D721Med (cell line): ENCODE results near the gene GLTP.

Experiments used
- DNase-seq: peaks from one replicate; pipeline ENCODE4 v3.0.0; 2011; ENCODE audit warnings: low spot score; ENCODE audit not compliant: insufficient read length
- FAIRE-seq: peaks from 2 replicates; lab custom pipeline; 2011; peaks lifted over from hg19 to GRCh38; lab: Jason Lieb, UNC
- CTCF ChIP-seq: IDR thresholded peaks from 2 replicates; pipeline ENCODE4 v1.5.1; 2012; ENCODE audit warnings: mild to moderate bottlenecking, control low read depth; ENCODE audit not compliant: insufficient read depth; ENCODE audit errors: missing control alignments

GLTP gene

DNA sequence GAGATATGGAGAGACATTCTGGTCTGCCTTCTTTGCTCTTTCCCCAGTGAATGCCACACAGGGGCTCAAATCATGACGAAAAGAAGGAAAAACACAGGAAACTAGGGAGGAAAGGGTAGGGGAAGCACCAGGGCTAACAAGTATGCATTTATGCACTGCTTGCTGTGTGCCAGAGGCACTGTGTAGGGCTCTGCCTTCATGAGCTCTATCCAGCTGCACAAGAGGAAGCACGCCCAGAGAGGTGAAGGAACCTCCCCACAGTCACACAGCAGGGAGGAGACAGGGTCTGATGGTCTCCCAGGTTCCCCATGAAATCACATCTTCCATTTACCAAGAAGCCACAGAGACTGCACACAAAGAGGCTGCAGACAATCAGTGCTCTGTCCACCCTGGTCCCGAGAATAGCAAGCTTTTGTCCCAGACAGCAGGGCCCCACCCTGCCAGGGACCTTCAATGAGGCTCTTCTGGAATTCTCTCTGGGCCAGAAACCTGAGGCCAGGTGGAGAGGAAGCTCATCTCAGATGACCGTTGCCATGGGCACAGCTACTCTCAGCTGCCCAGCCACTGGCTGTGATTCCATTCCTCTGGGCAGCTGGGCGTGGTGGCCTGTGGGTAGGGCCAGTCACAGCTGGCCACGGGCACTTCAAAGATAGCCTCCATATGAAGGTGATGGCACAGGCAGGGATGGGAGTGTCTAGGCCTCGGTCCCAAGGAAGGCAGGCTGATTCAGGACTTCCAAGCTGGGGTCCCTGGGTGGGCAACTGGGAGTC is 39.9 kb downstream of the GLTP start:
- no peak for DNase-seq
- no peak for TF ChIP-seq CTCF
- FAIRE-seq = no peak

- FAIRE-seq (no peak), DNase-seq (no peak)
- no peak for TF ChIP-seq CTCF
These were observed 40.9 kb downstream of the GLTP start for GRCh38 chr12:109839444-109839843.

DNA sequence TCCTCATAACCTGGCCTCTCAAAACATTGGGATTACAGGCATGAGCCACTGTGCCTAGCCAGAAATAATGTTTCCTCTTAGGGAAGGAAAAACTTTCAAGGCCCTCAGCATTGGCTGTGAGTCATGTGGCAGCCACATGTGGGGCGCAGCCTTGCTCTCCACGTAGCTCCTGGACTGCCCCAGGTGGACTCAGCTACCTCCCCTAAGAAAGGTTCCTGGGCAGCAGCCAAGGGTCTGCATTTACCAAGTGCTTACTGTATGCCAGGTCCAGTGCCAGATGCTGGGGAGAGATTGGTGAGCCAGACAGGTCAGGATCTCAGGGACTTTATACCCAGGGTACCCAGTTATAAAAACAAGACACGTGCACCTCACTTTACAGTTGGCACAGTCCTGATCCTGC is 43.4 kb downstream of the GLTP start:
- FAIRE-seq (no peak), DNase-seq (no peak)
- TF ChIP-seq CTCF = no peak

DNA sequence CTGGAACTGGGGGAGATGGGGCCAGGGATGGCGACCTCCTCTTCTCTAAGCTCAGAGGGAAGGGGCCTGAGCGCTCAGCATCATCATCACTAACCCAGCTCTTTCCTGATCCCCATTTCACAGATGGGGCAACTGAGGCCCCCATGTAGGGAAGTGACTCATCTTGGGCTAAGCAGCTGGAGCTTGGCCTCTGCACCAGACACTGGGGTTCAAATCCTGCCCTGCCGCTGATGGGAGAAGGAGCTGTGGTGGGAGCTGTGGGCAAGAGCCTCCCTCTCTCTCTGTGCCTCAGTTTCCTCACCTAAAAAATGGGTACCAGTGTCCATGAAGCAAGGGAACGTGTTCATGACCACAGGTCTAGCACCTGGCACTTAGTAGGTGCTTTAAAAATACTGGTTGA is 44.5 kb downstream of the GLTP start:
- FAIRE-seq (no peak), DNase-seq (no peak)
- no peak for TF ChIP-seq CTCF

DNA sequence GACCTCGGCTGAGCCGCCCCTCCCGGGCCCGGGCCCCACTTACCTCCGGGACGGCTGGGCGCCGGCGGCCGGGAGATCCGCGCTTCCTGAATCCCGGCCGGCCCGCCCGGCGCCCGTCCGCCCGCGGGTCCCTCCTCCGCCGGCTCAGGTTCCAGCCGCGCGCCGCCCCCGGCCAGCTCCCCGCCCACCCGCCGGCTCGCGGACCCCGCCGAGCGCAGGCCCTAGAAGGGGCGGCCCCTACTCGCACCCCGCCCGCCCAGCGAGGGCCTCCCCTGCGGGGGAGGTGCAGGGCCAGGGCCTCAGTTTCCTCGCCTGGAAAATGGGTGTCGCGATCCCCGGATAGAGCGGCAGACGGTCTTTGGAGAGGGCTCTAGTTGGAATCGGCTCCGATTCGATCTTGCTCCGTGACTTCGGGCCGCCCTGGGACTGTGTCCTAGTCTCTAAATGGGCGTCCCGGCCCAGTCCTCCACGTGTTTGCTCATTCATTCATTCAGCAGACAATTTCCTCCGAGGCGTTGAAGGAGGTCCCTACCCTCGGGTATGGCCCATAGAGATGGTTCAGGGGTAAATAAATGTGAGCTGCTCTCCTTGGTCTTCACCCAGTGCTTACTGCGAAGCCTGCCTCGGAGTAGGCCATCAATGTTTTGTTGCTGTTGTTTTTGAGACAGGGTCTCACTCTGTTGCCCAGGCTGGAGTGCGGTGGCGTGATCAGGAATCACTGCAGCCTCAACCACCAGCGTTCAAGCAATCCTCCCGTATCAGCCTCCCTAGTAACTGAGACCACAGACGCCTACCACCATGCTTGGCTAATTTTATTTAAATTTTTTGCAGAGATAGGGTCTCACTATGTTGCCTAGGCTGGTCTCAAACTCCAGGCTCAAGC is 46.8 kb downstream of the GLTP start, which contains the start of gene TRPV4:
Gene TRPV4 (minus strand): TSS at position 92 of the 883 bp plus-strand sequence. CDS start 18,602 bp downstream, outside the sequence.
- no peak for FAIRE-seq
- no peak for DNase-seq
- no peak for TF ChIP-seq CTCF

- DNase-seq = no peak
- no peak for FAIRE-seq
These were observed 47.6 kb downstream of the GLTP start for GRCh38 chr12:109832541-109833306.

More at GRCh38 chr12:109832541-109833306, 47.6 kb downstream of the GLTP start:
- no peak for TF ChIP-seq CTCF
